PC-3 (cell line): ENCODE results near the gene COL5A2.

Experiments
- CTCF ChIP-seq: fragments of 300-600 bp; sonication (generic); conservative IDR thresholded peaks from 2 replicates; pipeline ENCODE4 v1.5.1; 2017; ENCODE audit warnings: antibody characterized with exemption, low read depth, mild to moderate bottlenecking, low read length
- EZH2 ChIP-seq: fragments of 300-600 bp; sonication (generic); IDR thresholded peaks from one replicate; pipeline ENCODE4 v1.6.1; 2017; ENCODE audit warnings: antibody characterized with exemption, mild to moderate bottlenecking, low read length; ENCODE audit not compliant: unreplicated experiment
- EZH2phosphoT487 ChIP-seq: fragments of 300-600 bp; sonication (generic); IDR thresholded peaks from 2 replicates; pipeline ENCODE4 v1.6.1; 2018; ENCODE audit warnings: mild to moderate bottlenecking, antibody characterized with exemption, low read length, borderline replicate concordance

GRCh38 chr2:189177251-189177840, 2.2 kb downstream of the COL5A2 start:
- no peak for TF ChIP-seq CTCF
- TF ChIP-seq EZH2 = no peak
- TF ChIP-seq EZH2phosphoT487 = no peak
